ACC112 (cell line): Measurements from ENCODE around the gene WDR20.

Experiments
- H2AFZ ChIP-seq: fragments of 200-600 bp; sonication (generic); one replicate; pipeline ENCODE4 v1.6.0; 2017; ENCODE audit warnings: antibody characterized with exemption, low read length; ENCODE audit not compliant: unreplicated experiment
- H3K27ac ChIP-seq: fragments of 200-600 bp; sonication (generic); 2 replicates; pipeline ENCODE4 v1.5.1; 2014; ENCODE audit warnings: low read depth, mild to moderate bottlenecking, antibody characterized with exemption, low read length, moderate library complexity
- H3K27me3 ChIP-seq: fragments of 200-600 bp; sonication (generic); 2 replicates; pipeline ENCODE4 v1.6.1; 2014; ENCODE audit warnings: mild to moderate bottlenecking, antibody characterized with exemption, low read length, moderate library complexity, mixed read lengths; ENCODE audit not compliant: insufficient read depth
- H3K36me3 ChIP-seq: fragments of 200-600 bp; sonication (generic); 2 replicates; pipeline ENCODE4 v1.6.1; 2016; ENCODE audit warnings: mild to moderate bottlenecking, antibody characterized with exemption, low read length, moderate library complexity, mixed read lengths; ENCODE audit not compliant: insufficient read depth
- H3K4me1 ChIP-seq: fragments of 200-600 bp; sonication (generic); one replicate; pipeline ENCODE4 v1.6.1; 2016; ENCODE audit warnings: low read length, mixed read lengths; ENCODE audit not compliant: insufficient read depth, unreplicated experiment, control insufficient read depth
- H3K4me3 ChIP-seq: fragments of 200-600 bp; sonication (generic); 2 replicates; pipeline ENCODE4 v1.5.1; 2014; ENCODE audit warnings: mild to moderate bottlenecking, low read depth, low read length
- H3K79me2 ChIP-seq: fragments of 200-600 bp; sonication (generic); one replicate; pipeline ENCODE4 v1.6.0; 2016; ENCODE audit warnings: low read length; ENCODE audit not compliant: control insufficient read depth, unreplicated experiment, insufficient read depth

The WDR20 gene

DNA sequence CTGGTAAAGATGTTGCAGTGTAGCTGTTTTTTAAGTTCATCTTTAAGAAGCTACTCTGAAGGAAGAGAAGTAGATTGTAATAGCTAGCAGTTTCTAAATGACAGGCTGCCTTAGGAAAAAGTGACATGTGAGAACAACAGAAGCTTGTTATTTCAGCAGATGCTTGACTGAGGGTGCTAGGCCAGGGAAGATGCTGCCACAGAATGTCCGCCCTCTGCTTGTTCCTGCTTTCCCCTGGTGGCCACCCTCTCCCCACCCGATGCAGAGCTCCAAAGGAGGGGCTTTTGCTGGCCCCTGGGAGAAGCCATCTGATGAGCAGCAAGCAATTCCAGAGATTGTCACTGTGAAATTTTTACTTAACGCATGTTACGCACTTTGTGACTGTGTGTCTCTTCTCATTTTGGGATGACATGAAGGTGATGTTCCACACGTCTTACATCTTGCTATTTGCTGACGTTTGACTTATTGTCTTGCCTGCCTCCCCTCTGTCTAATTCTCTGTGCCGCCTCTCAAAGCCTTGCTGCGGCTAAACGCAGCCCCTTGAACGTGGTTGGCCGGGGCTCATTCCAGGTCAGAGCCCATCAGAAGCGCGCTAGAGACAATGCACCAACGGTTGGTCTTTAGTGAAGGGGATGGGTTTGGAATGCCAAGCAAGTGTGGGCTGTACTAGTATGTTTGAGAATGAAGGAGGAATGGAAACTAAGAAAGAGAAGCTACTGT is 44.8 kb downstream of the WDR20 start:
- no peak overlapping the region for H3K4me3 ChIP-seq
- H3K36me3 ChIP-seq = no peaks in the 10 kb centered on the region
- H3K79me2 ChIP-seq = peaks cover 73% of the 10 kb centered on the region
- no peak overlapping the region for H3K27ac ChIP-seq
- H2AFZ ChIP-seq = no peak overlapping the region
- H3K4me1 ChIP-seq = peaks cover 52% of the 10 kb centered on the region
- H3K27me3 ChIP-seq = no peaks in the 10 kb centered on the region

DNA sequence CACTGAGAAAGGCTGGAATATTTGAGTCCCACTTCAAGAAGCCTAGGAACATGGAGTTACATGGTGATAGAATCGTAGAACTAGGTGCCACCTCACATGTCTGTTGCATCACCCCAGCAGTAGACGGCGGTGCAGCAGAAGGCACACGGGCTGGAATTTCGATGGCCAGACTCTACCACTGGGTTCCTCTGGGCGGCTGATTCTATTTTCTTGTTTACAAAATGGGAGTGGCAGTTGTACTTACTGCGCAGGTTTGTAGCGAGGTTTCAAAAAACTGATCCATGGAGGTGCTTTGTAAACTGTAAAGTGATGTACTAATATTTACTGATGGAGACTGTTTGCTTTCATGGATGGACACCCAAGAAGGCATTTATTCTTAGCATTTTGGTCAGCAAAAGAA is 45.7 kb downstream of the WDR20 start:
- H3K79me2 ChIP-seq = peaks cover 72% of the 10 kb centered on the region
- H3K27ac ChIP-seq = no peak overlapping the region
- no peak overlapping the region for H2AFZ ChIP-seq
- H3K4me3 ChIP-seq = no peak overlapping the region
- peaks cover 52% of the 10 kb centered on the region for H3K4me1 ChIP-seq
- no peaks in the 10 kb centered on the region for H3K36me3 ChIP-seq
- H3K27me3 ChIP-seq = no peaks in the 10 kb centered on the region

DNA sequence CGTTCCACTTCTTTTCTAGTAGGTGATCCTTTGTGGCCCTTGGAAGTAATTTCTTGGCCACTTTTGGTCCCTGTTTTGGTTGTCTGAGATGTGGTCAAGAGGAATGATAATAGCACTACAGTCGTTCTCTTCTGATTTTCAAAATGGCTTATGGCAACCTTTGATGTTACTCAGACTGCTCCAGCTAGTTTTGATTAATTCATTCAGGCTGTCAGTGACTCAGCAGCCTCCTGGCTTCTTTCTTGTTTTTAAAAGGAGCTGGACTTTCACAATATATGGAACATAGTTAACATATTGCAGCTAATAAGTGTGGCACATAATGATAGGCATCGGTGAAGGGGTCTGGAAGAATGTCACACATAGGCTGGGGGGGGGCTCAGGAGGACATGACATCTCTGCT is 47.3 kb downstream of the WDR20 start:
- Histone ChIP-seq H3K4me1 (peaks cover 41% of the 10 kb centered on the region), H3K79me2 (peaks cover 71% of the 10 kb centered on the region)

GRCh38 chr14:102187568-102188001 is 47.9 kb downstream of the WDR20 start:
- H3K36me3 ChIP-seq = no peaks in the 10 kb centered on the region
- peak overlapping the region; percentile 53; the same call in 1 of the 2 replicates for H3K4me3 ChIP-seq
- no peaks in the 10 kb centered on the region for H3K27me3 ChIP-seq
- peak overlapping the region; percentile 75 for H3K27ac ChIP-seq
- H2AFZ ChIP-seq = no peak overlapping the region
- H3K4me1 ChIP-seq = peaks cover 37% of the 10 kb centered on the region
- H3K79me2 ChIP-seq = peaks cover 71% of the 10 kb centered on the region

More for the DNA sequence above, 47.3 kb downstream of the WDR20 start:
- H3K27me3 ChIP-seq = no peaks in the 10 kb centered on the region
- H2AFZ ChIP-seq = peak overlapping the region; percentile 56
- peak overlapping the region; percentile 53; the same call in 1 of the 2 replicates for H3K4me3 ChIP-seq
- peak overlapping the region; percentile 75 for H3K27ac ChIP-seq
- no peaks in the 10 kb centered on the region for H3K36me3 ChIP-seq

DNA sequence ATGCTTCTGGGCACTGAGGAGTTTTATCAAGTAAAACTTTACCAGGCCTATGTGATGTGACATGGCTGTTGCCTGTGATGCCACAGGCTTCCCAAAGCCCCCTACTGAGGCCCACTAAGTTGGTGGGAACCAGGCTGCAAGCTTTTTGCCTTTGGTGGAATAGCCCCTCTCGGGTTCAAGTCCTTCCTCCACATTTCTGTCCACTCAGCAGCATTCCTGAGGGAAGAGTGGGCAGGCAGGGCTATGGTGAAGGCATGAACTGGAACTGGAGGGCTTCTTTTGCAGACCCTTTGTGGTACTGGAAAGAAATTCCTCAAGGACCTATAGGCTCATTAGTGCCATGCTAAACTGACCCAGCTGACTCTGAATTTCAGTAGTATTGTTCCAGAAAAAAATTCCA is 48.5 kb downstream of the WDR20 start:
- no peaks in the 10 kb centered on the region for H3K27me3 ChIP-seq
- no peaks in the 10 kb centered on the region for H3K36me3 ChIP-seq
- peaks cover 70% of the 10 kb centered on the region for H3K79me2 ChIP-seq
- H3K4me3 ChIP-seq = no peak overlapping the region
- peaks cover 31% of the 10 kb centered on the region for H3K4me1 ChIP-seq
- no peak overlapping the region for H3K27ac ChIP-seq
- H2AFZ ChIP-seq = no peak overlapping the region

DNA sequence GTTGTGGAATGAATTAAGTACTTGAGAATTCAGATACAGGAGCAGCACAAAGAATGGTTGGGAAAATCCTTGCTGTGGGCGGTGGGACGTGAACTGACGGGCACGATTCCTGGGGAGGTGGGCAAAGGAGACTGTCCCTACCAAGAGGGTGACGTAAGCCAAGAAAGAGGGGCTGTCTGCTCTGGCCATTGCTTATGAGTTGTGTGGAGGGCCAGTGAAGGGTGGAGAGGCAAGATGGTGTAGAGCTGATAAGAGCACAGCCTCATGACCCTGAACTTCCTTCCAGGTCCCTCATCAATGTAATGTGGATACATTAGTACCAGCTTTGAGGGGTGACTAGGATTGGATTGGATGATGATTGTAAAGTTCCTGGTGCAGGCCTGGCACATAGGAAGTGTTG is 50.2 kb downstream of the WDR20 start:
- Histone ChIP-seq H3K4me3 (no peak overlapping the region), H2AFZ (no peak overlapping the region), H3K27me3 (no peaks in the 10 kb centered on the region), H3K79me2 (peaks cover 58% of the 10 kb centered on the region), H3K27ac (no peak overlapping the region), H3K36me3 (no peaks in the 10 kb centered on the region), H3K4me1 (peaks cover 26% of the 10 kb centered on the region)

DNA sequence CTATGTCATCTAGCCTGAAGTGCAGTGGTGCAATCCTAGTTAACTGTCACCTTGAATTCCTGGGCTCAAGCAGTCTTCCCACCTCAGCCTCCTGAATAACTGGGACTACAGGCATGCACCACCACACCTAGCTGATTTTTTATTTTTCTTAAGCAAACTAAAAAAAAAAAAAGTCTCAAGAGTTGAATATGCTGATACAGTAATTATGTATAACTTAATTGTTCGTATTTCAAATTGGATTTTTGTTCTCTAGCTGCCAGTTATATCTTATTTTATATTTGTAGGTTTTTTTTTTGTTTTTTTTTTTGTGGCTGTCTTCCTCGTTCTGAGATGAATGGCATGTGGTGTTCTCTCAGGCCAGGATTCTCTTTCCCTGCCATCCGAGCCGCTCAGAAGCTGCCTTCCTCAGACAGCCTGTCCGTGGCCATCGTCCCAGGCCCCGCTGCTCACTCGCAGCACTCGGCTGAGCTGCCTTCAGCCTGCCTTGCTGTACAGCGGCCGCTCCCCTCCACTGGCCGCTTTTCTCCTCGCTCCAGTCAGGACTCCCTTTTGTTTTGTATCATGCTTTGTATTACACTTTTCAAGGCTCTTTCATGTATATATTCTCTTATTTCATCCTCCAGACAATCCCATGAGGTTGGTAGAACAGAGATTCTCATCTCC is 53.3 kb downstream of the WDR20 start:
- H3K27ac ChIP-seq = no peak overlapping the region
- H3K36me3 ChIP-seq = 0 out of 2 replicates have a peak, but pooled peaks cover 9% of the 10 kb centered on the region
- H3K4me1 ChIP-seq = peaks cover 4% of the 10 kb centered on the region
- H3K79me2 ChIP-seq = peaks cover 49% of the 10 kb centered on the region
- no peak overlapping the region for H3K4me3 ChIP-seq
- no peaks in the 10 kb centered on the region for H3K27me3 ChIP-seq
- H2AFZ ChIP-seq = no peak overlapping the region

DNA sequence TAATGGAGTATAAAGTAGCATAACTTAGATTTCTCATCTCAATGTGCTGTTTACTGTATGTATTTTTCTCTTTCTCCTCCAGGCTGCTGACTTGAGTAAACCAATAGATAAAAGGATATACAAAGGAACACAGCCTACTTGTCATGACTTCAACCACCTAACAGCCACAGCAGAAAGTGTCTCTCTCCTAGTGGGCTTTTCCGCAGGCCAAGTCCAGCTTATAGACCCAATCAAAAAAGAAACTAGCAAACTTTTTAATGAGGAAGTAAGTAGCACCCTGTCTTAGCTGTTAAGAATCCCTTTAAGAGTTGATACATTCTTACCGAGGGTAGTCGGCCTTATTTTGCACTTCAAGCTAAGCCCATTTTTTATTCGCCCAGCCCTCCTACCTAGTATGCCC is 55.2 kb downstream of the WDR20 start:
- no peaks in the 10 kb centered on the region for H3K4me1 ChIP-seq
- H3K79me2 ChIP-seq = peaks cover 34% of the 10 kb centered on the region
- H3K36me3 ChIP-seq = 0 out of 2 replicates have a peak, but pooled peaks cover 9% of the 10 kb centered on the region

GRCh38 chr14:102195446-102195845 is 55.7 kb downstream of the WDR20 start:
- Histone ChIP-seq H3K4me3 (no peak overlapping the region), H3K4me1 (no peaks in the 10 kb centered on the region), H3K36me3 (0 out of 2 replicates have a peak, but pooled peaks cover 9% of the 10 kb centered on the region), H3K27ac (no peak overlapping the region), H2AFZ (no peak overlapping the region), H3K79me2 (peaks cover 34% of the 10 kb centered on the region), H3K27me3 (no peaks in the 10 kb centered on the region)

More for the DNA sequence above, 55.2 kb downstream of the WDR20 start:
- no peaks in the 10 kb centered on the region for H3K27me3 ChIP-seq
- no peak overlapping the region for H2AFZ ChIP-seq
- no peak overlapping the region for H3K4me3 ChIP-seq
- H3K27ac ChIP-seq = no peak overlapping the region

DNA sequence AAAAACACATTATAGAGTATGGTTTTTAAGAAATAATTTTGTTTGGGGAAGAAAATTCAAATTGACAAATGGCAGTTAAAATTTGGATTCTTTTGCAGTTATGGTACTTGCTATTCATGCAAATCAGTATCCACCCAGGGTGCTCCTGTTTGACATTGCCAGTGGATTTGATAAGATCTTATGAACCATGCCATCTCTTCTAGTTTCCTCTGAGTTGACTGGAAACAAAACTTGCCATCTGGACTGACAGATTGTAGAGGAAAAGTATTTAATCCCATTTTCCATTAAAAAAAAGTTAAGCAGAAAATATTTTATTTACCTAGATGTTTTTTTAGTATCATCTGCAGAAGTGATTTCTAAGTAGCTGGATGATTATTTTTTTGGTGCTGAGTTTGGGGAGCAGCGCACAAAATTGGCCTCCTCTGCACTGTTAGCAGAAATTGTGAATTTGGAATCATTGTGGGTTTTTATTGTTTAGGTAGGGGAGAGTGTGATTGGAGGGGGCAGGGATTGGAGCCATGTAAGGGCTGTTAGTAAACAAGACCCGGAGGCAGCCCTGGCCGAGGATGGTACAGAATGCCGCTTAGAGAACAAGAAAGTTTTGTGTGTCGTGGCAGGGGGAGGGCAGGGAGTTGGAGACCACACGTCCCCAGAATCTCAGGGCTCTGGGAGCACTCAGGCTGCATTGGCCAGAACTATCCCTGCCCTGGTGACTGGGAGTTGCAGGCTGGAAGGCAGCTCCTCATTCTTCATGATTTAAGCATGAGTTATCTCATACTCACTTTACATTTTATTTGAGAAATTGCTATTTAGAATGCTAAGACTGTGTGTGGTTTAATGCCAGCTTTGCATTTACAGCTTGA is 56.6 kb downstream of the WDR20 start:
- 0 out of 2 replicates have a peak, but pooled peaks cover 9% of the 10 kb centered on the region for H3K36me3 ChIP-seq
- peaks cover 29% of the 10 kb centered on the region for H3K79me2 ChIP-seq
- no peak overlapping the region for H2AFZ ChIP-seq
- no peaks in the 10 kb centered on the region for H3K4me1 ChIP-seq
- H3K4me3 ChIP-seq = no peak overlapping the region
- H3K27ac ChIP-seq = no peak overlapping the region
- H3K27me3 ChIP-seq = no peaks in the 10 kb centered on the region
